OCI-LY7 (cell line): ENCODE data around the gene RXRG. TPM values are rescaled to one million over a fixed set of nuclear protein-coding genes. Genes with fewer than 3 reads are reported as not detected.

Experiments used
- BruUV-seq: library from RNA; stranded (reverse); fragments of 400-500 nt; replicated peaks from 2 replicates; lab custom pipeline; 2021; lab: Mats Ljungman, UMichigan
- CTCF ChIA-PET: fragments of 300-600 bp; sonication (Branson Sonifier 250); formaldehyde crosslinking; loops from one replicate; lab custom pipeline; 2022; ENCODE audit warnings: antibody characterized with exemption; ENCODE audit not compliant: unreplicated experiment; lab: Charles Lee
- POLR2A ChIA-PET: fragments of 300-600 bp; sonication (Branson Sonifier 250); formaldehyde crosslinking; loops from one replicate; lab custom pipeline; 2022; ENCODE audit warnings: antibody characterized with exemption; lab: Charles Lee
- DNase-seq: peaks from one replicate; pipeline ENCODE4 v3.0.0-alpha.2; 2015; ENCODE audit warnings: low spot score
- H2AFZ ChIP-seq: fragments of 200-600 bp; sonication (generic), shearing (Covaris generic); 2 replicates; pipeline ENCODE4 v1.6.1; 2014; ENCODE audit warnings: mild to moderate bottlenecking, antibody characterized with exemption, low read length, moderate library complexity
- H3K27ac ChIP-seq: fragments of 200-600 bp; sonication (generic); 2 replicates; pipeline ENCODE4 v1.5.1; 2014; ENCODE audit warnings: mixed run types, low read depth, mild to moderate bottlenecking, moderate library complexity, low read length, inconsistent platforms; ENCODE audit not compliant: poor library complexity, severe bottlenecking
- H3K36me3 ChIP-seq: fragments of 200-600 bp; sonication (generic); 2 replicates; pipeline ENCODE4 v1.6.1; 2014; ENCODE audit warnings: mild to moderate bottlenecking, antibody characterized with exemption, low read length, moderate library complexity, mixed read lengths; ENCODE audit not compliant: insufficient read depth
- H3K4me1 ChIP-seq: fragments of 200-600 bp; sonication (generic); 2 replicates; pipeline ENCODE4 v1.5.1; 2014; ENCODE audit warnings: mild to moderate bottlenecking, low read length; ENCODE audit not compliant: insufficient read depth, poor library complexity, severe bottlenecking
- H3K4me2 ChIP-seq: fragments of 200-600 bp; sonication (generic); 2 replicates; pipeline ENCODE4 v1.6.1; 2014; ENCODE audit warnings: mild to moderate bottlenecking, low read length
- H3K4me3 ChIP-seq: fragments of 200-600 bp; sonication (generic); 2 replicates; pipeline ENCODE4 v1.5.1; 2014; ENCODE audit warnings: mild to moderate bottlenecking, low read depth, low read length; ENCODE audit not compliant: poor library complexity, severe bottlenecking
- H3K79me2 ChIP-seq: fragments of 200-600 bp; sonication (generic); 2 replicates; pipeline ENCODE4 v1.6.1; 2016; ENCODE audit warnings: low read depth, mild to moderate bottlenecking, low read length, moderate library complexity, mixed read lengths; ENCODE audit not compliant: insufficient read depth
- H3K9me2 ChIP-seq: fragments of 200-600 bp; sonication (generic); 2 replicates; pipeline ENCODE4 v1.6.1; 2016; ENCODE audit warnings: mild to moderate bottlenecking, low read length, mixed read lengths; ENCODE audit not compliant: insufficient read depth
- H3K9me3 ChIP-seq: fragments of 200-600 bp; sonication (generic); 2 replicates; pipeline ENCODE4 v1.6.1; 2014; ENCODE audit warnings: mild to moderate bottlenecking, mixed run types, low read length, mixed read lengths
- H4K20me1 ChIP-seq: fragments of 200-600 bp; sonication (generic); 2 replicates; pipeline ENCODE4 v1.6.1; 2014; ENCODE audit warnings: mild to moderate bottlenecking, antibody characterized with exemption, low read length, moderate library complexity, mixed read lengths; ENCODE audit not compliant: insufficient read depth
- EZH2phosphoT487 ChIP-seq: fragments of 200-600 bp; sonication (generic); IDR thresholded peaks from 2 replicates; pipeline ENCODE4 v1.6.1; 2018; ENCODE audit warnings: low read depth, borderline replicate concordance, mild to moderate bottlenecking, mixed run types, antibody characterized with exemption, low read length, moderate library complexity, mixed read lengths
- intact Hi-C: fragments of 100-400 bp; cut with micrococcal nuclease; formaldehyde crosslinking; loops from one replicate; pipeline ENCODE4 v1.10.0; 2022; ENCODE audit not compliant: unreplicated experiment
- total RNA-seq, 2 experiments: library from RNA; depleted of rRNA in 1 of 2; stranded (reverse); fragments of >200 nt in 1 of 2; shearing (Covaris generic) in 1 of 2; gene quantifications; 2 replicates each; pipeline ENCODE4 v1.2.3, GENCODE V29; 2014 to 2022
- TF ChIP-seq, protein P1 (sequence below): fragments of 200-600 bp; sonication (generic); conservative IDR thresholded peaks from 2 replicates; pipeline ENCODE4 v1.5.1; 2014; ENCODE audit warnings: mild to moderate bottlenecking, antibody characterized with exemption, low read length, moderate library complexity, mixed read lengths

Gene RXRG
- total RNA-seq, 2 experiments from 2014 or later: not detected

DNA sequence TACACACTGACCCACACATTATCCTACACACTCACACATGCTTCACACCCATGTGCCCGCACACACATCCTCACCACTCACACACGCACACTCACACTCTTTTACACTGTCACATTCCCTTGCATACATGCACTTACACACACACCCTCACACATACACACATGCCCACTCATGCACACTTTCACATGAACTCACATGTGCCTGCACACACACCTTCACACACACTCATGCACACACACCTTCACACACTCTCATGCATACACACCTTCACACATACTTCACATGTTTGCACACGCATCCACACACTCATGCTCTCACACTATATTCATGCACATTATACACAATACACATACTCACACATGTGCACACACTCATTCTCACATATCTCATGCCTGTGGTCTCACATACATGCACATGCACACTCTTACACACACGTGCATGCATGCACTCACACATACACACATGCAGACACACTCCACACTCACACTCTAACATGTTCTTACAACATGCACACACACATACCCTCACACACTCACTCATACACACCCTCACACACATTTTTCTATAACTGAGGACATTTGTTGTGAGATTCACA is 42.3 kb downstream of the RXRG start:
- H3K9me3 ChIP-seq: no peaks in the 10 kb centered on the region
- DNase-seq: no peak
- H3K36me3 ChIP-seq: no peaks in the 10 kb centered on the region
- intact Hi-C loops: no loop called here
- no peaks in the 10 kb centered on the region for H3K9me2 ChIP-seq
- H3K4me1 ChIP-seq: no peaks in the 10 kb centered on the region
- H4K20me1 ChIP-seq: no peaks in the 10 kb centered on the region
- H2AFZ ChIP-seq: no peak overlapping the region
- H3K4me3 ChIP-seq: no peak overlapping the region
- no peak overlapping the region for H3K27ac ChIP-seq
- BruUV-seq: no TSS peak
- ChIA-PET POLR2A (interaction anchor here (0.6 kb wide), 1 partner anchor 510 kb away, joined by 3 read pairs; no protein-coding TSS in a partner anchor), CTCF (no interaction called here)
- H3K79me2 ChIP-seq: no peaks in the 10 kb centered on the region
- TF ChIP-seq EZH2phosphoT487: no peak
- TF ChIP-seq, protein P1, sequence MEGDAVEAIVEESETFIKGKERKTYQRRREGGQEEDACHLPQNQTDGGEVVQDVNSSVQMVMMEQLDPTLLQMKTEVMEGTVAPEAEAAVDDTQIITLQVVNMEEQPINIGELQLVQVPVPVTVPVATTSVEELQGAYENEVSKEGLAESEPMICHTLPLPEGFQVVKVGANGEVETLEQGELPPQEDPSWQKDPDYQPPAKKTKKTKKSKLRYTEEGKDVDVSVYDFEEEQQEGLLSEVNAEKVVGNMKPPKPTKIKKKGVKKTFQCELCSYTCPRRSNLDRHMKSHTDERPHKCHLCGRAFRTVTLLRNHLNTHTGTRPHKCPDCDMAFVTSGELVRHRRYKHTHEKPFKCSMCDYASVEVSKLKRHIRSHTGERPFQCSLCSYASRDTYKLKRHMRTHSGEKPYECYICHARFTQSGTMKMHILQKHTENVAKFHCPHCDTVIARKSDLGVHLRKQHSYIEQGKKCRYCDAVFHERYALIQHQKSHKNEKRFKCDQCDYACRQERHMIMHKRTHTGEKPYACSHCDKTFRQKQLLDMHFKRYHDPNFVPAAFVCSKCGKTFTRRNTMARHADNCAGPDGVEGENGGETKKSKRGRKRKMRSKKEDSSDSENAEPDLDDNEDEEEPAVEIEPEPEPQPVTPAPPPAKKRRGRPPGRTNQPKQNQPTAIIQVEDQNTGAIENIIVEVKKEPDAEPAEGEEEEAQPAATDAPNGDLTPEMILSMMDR: no peak
- H3K4me2 ChIP-seq: no peak overlapping the region

DNA sequence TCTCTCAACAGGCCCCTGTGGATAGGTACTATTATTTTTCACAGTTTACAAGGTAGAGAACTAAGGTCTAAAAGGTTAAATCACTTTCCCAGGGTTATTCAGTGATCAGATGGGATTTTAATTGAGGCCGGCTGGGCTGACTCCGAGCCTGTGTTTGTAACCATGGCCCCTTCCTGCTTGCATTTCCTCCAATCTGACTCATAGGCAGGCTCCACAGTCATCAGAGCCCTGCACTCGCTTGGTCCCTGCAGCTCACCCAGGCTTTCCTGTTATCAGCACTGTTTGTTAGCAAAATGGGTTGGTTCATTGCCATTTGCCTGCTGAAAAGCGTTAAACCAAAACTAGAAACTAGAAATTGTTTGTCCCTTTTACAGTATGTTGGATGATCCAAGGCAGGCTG is 47.0 kb downstream of the RXRG start:
- no peak overlapping the region for H3K4me2 ChIP-seq
- intact Hi-C loops: no loop called here
- no peak for DNase-seq
- H3K4me3 ChIP-seq: no peak overlapping the region
- H3K9me2 ChIP-seq: no peaks in the 10 kb centered on the region
- no TSS peak for BruUV-seq
- no peaks in the 10 kb centered on the region for H3K36me3 ChIP-seq
- H3K27ac ChIP-seq: no peak overlapping the region
- H3K79me2 ChIP-seq: no peaks in the 10 kb centered on the region
- H3K4me1 ChIP-seq: peaks cover 5% of the 10 kb centered on the region
- POLR2A ChIA-PET: interaction anchor here (0.7 kb wide), 1 partner anchor 200 kb away, joined by 3 read pairs; no protein-coding TSS in a partner anchor
- H3K9me3 ChIP-seq: no peaks in the 10 kb centered on the region
- no peak overlapping the region for H2AFZ ChIP-seq
- no peaks in the 10 kb centered on the region for H4K20me1 ChIP-seq
- CTCF ChIA-PET: no interaction called here
- TF ChIP-seq EZH2phosphoT487: no peak
- TF ChIP-seq, protein P1: no peak

DNA sequence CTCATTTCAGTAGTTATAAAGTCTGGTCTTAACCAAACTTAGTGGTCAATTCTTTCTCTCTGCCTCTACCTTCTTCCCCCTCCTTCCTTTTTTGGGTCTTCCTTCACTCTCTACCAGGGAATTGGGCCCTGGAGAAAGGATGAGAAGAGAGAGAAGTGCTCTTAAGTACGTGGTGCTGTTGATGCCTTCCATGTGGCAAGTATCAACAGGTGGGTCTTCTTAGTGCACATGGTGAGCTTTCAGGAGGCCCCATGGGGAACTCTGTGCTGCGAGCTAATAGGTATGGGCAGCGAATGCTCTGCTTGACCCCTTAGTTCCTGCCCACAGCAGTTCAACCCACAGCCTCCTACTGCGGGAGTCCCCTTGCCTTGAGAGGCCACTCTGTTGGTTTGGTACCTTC is 49.0 kb downstream of the RXRG start:
- ChIA-PET CTCF (no interaction called here), POLR2A (no interaction called here)
- Histone ChIP-seq H3K9me3 (no peaks in the 10 kb centered on the region), H2AFZ (no peak overlapping the region), H3K4me1 (peaks cover 6% of the 10 kb centered on the region), H4K20me1 (no peaks in the 10 kb centered on the region), H3K36me3 (no peaks in the 10 kb centered on the region), H3K9me2 (no peaks in the 10 kb centered on the region), H3K4me3 (no peak overlapping the region), H3K27ac (no peak overlapping the region), H3K79me2 (no peaks in the 10 kb centered on the region), H3K4me2 (no peak overlapping the region)
- BruUV-seq: no TSS peak
- TF ChIP-seq, protein P1: no peak
- no peak for TF ChIP-seq EZH2phosphoT487
- no peak for DNase-seq
- intact Hi-C loops: no loop called here
